Endothelial cell of umbilical vein (primary cell): ENCODE results near the gene CNR2. TPM values are rescaled to one million over a fixed set of nuclear protein-coding genes. Genes with fewer than 3 reads are reported as not detected.

Experiments
- BruUV-seq: library from RNA; stranded (reverse); fragments of 400-500 nt; replicated peaks from 2 replicates; lab custom pipeline; 2021; lab: Mats Ljungman, UMichigan
- CTCF ChIA-PET: fragments of 300-600, 350-600 bp; sonication (Branson Sonifier 250); formaldehyde crosslinking; loops from one replicate; lab custom pipeline; 2021; ENCODE audit warnings: antibody characterized with exemption, inconsistent platforms; lab: Charles Lee
- POLR2A ChIA-PET: fragments of 300-600, 350-600 bp; sonication (Branson Sonifier 250); formaldehyde crosslinking; loops from one replicate; lab custom pipeline; 2021; ENCODE audit warnings: antibody characterized with exemption, inconsistent platforms; lab: Charles Lee
- DNase-seq: peaks from one replicate; pipeline ENCODE4 v3.0.0-alpha.2; 2011; ENCODE audit warnings: low read depth, low spot score
- FAIRE-seq: peaks from 2 replicates; lab custom pipeline; 2011; peaks lifted over from hg19 to GRCh38; lab: Jason Lieb, UNC
- H2AFZ ChIP-seq: 2 replicates; pipeline ENCODE4 v1.6.0; 2012; ENCODE audit warnings: low read depth, low read length, control low read depth, inconsistent platforms
- H3K27ac ChIP-seq: 2 replicates; pipeline ENCODE4 v1.5.1; 2011; ENCODE audit warnings: low read depth, mild to moderate bottlenecking, control low read depth, low read length, moderate library complexity; ENCODE audit not compliant: insufficient read depth
- H3K27me3 ChIP-seq, 2 experiments: 2 replicates each; pipeline versions ENCODE4 v1.6.0 to v1.6.1; 2011; ENCODE audit warnings: low read length in 2 of 2, mixed read lengths in 1 of 2; ENCODE audit not compliant: control insufficient read depth in 2 of 2, insufficient read depth in 2 of 2
- H3K36me3 ChIP-seq, 2 experiments: 2 replicates in 1 of 2; 3 replicates in 1 of 2; pipeline ENCODE4 v1.5.1; 2011; ENCODE audit warnings: low read length in 2 of 2, mild to moderate bottlenecking in 1 of 2, moderate library complexity in 1 of 2; ENCODE audit not compliant: control insufficient read depth in 2 of 2, insufficient read depth in 2 of 2; ENCODE audit errors: extremely low read depth in 1 of 2
- H3K4me1 ChIP-seq: 3 replicates; pipeline ENCODE4 v1.5.1; 2011; ENCODE audit warnings: mild to moderate bottlenecking, low read length; ENCODE audit not compliant: control insufficient read depth, insufficient read depth; ENCODE audit errors: extremely low read depth
- H3K4me2 ChIP-seq: 2 replicates; pipeline ENCODE4 v1.6.1; 2011; ENCODE audit warnings: low read length, control low read depth, mixed read lengths; ENCODE audit not compliant: insufficient read depth
- H3K4me3 ChIP-seq, 3 experiments: fragments of 200-600 bp in 1 of 3; sonication (generic), shearing (Covaris generic) in 1 of 3; replicated peaks in 1 of 3; 2 replicates each; pipeline ENCODE4 v1.5.1; 2011 to 2016; ENCODE audit warnings: control low read depth in 3 of 3, low read length in 3 of 3, mild to moderate bottlenecking in 2 of 3, inconsistent platforms in 1 of 3, low read depth in 1 of 3, moderate library complexity in 1 of 3; ENCODE audit not compliant: insufficient read depth in 1 of 3
- H3K79me2 ChIP-seq: 2 replicates; pipeline ENCODE4 v1.6.0; 2012; ENCODE audit warnings: low read length, inconsistent platforms; ENCODE audit not compliant: control insufficient read depth, insufficient read depth
- H3K9ac ChIP-seq: replicated peaks from 2 replicates; pipeline ENCODE3; 2011; ENCODE audit warnings: low read length, control low read depth; ENCODE audit not compliant: insufficient read depth; ENCODE audit errors: extremely low read depth
- H3K9me1 ChIP-seq: replicated peaks from 3 replicates; pipeline ENCODE4 v1.6.0; 2011; ENCODE audit warnings: mild to moderate bottlenecking, low read length; ENCODE audit not compliant: control insufficient read depth, insufficient read depth; ENCODE audit errors: extremely low read depth
- H3K9me3 ChIP-seq: replicated peaks from 2 replicates; pipeline ENCODE4 v1.5.1; 2012; ENCODE audit warnings: low read length, inconsistent platforms; ENCODE audit not compliant: control insufficient read depth, insufficient read depth
- H4K20me1 ChIP-seq: replicated peaks from 2 replicates; pipeline ENCODE3; 2011; ENCODE audit warnings: mild to moderate bottlenecking, low read length; ENCODE audit not compliant: control insufficient read depth, insufficient read depth; ENCODE audit errors: extremely low read depth
- GATA2 ChIP-seq: IDR thresholded peaks from 2 replicates; pipeline ENCODE4 v1.7.0; 2011; ENCODE audit warnings: low read depth, mild to moderate bottlenecking, moderate library complexity, mixed read lengths, low read length; ENCODE audit not compliant: insufficient read length, insufficient read depth
- JUN ChIP-seq: IDR thresholded peaks from 2 replicates; pipeline ENCODE4 v1.6.1; 2011; ENCODE audit warnings: borderline replicate concordance, low read depth; ENCODE audit not compliant: insufficient read length, insufficient read depth
- MYC ChIP-seq: IDR thresholded peaks from one replicate; pipeline ENCODE4 v1.6.1; 2011; ENCODE audit warnings: mild to moderate bottlenecking, low read depth, low read length
- dilution Hi-C: fragments of 300-500 bp; cut with MboI; formaldehyde crosslinking; loops from one replicate; pipeline ENCODE4 v1.15.0; 2019; ENCODE audit warnings: low sequenced_read_pairs; ENCODE audit not compliant: extremely low pct_ligation_motif_present
- intact Hi-C: fragments of 100-400 bp; cut with micrococcal nuclease; formaldehyde crosslinking; loops from one replicate; pipeline ENCODE4 v1.10.0; 2022
- polyA plus RNA-seq, 4 experiments: library from polyadenylated mRNA; depleted of rRNA in 3 of 4; stranded (reverse) in 3 of 4; unstranded in 1 of 4; fragments of >200 nt; gene quantifications; 2 replicates each; pipeline versions ENCODE4 v1.2.1 to v1.2.3, GENCODE V29; 2011 to 2012; ENCODE audit warnings: missing spikeins in 1 of 4
- total RNA-seq: library from RNA; stranded (reverse); gene quantifications from 2 replicates; pipeline ENCODE4 v1.2.3, GENCODE V29; 2021
- TF ChIP-seq, protein P1 (sequence below), 2 donors: IDR thresholded peaks; 1 replicate in 1 of 2; 2 replicates in 1 of 2; pipeline ENCODE4 v1.5.1; 2011; ENCODE audit warnings: low read length in 2 of 2, mild to moderate bottlenecking in 2 of 2, moderate library complexity in 2 of 2, control low read depth in 1 of 2, inconsistent platforms in 1 of 2, low read depth in 1 of 2; ENCODE audit not compliant: insufficient read depth in 1 of 2; ENCODE audit errors: extremely low read depth in 1 of 2

CNR2 gene
- total and polyA plus RNA-seq, 2 donors (not counting 3 experiments of a cell fraction or from before 2014, with no cell fraction given): not detected

DNA sequence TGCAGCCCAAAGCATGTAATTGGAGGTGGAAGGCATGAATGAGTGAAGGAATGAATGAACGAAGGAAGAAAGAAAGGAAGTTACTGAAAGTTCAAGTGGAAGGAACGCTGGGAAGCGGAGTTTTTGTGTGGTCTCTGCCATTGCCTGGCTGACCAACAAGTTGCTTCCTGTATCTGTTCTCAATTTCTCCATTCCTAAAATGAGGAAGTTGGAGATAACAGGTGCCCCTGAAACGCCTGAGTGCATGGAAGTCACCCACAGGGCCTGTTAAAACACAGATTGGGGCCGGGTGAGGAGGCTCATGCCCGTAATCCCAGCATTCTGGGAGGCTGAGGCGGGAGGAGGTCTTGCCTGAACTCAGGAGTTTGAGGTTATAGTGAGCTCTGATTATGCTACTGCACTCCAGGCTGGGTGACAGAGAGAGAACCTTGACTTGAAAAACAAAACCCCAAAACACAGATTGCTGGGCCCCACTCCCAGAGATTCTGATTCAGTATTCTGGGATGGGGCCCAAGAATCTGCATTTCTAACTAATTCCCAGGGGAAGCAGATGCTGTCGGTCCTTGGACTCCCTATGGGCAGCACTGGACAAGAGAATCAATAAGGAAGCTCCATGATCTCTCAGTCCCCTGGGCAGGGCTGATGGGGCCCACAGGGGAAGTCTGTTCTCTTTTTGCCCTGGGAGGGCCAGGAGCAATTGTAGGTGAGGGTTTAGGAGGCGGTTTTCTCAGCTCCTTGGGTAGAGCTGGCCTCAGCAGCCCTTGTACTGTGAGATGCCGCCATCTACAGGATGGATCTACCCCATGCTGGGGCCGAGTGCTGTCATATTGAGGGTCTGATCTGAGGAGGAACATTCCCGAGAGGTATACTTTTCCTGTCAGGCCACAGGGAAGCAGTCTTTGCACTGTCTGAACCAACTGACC lies 3.3 kb upstream of the CNR2 start:
- no peaks in the 10 kb centered on the region for H3K4me1 ChIP-seq
- no peaks in the 10 kb centered on the region for H3K27me3 ChIP-seq
- ChIA-PET POLR2A (no interaction called here), CTCF (interaction anchor here (0.6 to 3.2 kb wide), 28 partner anchors 8 to 194 kb away, joined by 3 to 68 read pairs (median 4); partner anchors contain the start of genes FUCA1, GALE, HMGCL and PITHD1)
- H3K27ac ChIP-seq: no peak overlapping the region
- FAIRE-seq (no peak), DNase-seq (peak; percentile 44)
- BruUV-seq: no TSS peak
- no peaks in the 10 kb centered on the region for H3K9me1 ChIP-seq
- no peak overlapping the region for H3K4me2 ChIP-seq
- no peaks in the 10 kb centered on the region for H4K20me1 ChIP-seq
- H3K79me2 ChIP-seq: no peaks in the 10 kb centered on the region
- no peak overlapping the region for H3K4me3 ChIP-seq
- no peak overlapping the region for H3K9ac ChIP-seq
- dilution Hi-C loops: no loop called here
- TF ChIP-seq, protein P1, sequence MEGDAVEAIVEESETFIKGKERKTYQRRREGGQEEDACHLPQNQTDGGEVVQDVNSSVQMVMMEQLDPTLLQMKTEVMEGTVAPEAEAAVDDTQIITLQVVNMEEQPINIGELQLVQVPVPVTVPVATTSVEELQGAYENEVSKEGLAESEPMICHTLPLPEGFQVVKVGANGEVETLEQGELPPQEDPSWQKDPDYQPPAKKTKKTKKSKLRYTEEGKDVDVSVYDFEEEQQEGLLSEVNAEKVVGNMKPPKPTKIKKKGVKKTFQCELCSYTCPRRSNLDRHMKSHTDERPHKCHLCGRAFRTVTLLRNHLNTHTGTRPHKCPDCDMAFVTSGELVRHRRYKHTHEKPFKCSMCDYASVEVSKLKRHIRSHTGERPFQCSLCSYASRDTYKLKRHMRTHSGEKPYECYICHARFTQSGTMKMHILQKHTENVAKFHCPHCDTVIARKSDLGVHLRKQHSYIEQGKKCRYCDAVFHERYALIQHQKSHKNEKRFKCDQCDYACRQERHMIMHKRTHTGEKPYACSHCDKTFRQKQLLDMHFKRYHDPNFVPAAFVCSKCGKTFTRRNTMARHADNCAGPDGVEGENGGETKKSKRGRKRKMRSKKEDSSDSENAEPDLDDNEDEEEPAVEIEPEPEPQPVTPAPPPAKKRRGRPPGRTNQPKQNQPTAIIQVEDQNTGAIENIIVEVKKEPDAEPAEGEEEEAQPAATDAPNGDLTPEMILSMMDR (IDR thresholded peaks at IDR 0.05; ENCODE audit: extremely low read depth in 1 of 2, insufficient read depth in 1 of 2, low read depth in 1 of 2, low read length in 2 of 2): peak; percentile 26 to 46
- no peak for TF ChIP-seq GATA2
- TF ChIP-seq JUN: no peak
- no peak for TF ChIP-seq MYC
- no peaks in the 10 kb centered on the region for H3K36me3 ChIP-seq
- H3K9me3 ChIP-seq: no peaks in the 10 kb centered on the region
- no peak overlapping the region for H2AFZ ChIP-seq
- intact Hi-C loops: loop anchor here (1.0 kb wide), 1 partner anchor 107 kb away; no protein-coding TSS in a partner anchor
